ENCODE measurements around the gene LUC7L3.
"Not testable (repeated sequence)": the region's sequence is repeated elsewhere in the genome, so short reads cannot be mapped to it uniquely, and the experiment has no call there.

The LUC7L3 gene

GRCh38 chr17:50708050-50709000 is 11.1 kb upstream of the LUC7L3 start:
- no peak for DNase-seq (ENCODE audit: low spot score)

DNA sequence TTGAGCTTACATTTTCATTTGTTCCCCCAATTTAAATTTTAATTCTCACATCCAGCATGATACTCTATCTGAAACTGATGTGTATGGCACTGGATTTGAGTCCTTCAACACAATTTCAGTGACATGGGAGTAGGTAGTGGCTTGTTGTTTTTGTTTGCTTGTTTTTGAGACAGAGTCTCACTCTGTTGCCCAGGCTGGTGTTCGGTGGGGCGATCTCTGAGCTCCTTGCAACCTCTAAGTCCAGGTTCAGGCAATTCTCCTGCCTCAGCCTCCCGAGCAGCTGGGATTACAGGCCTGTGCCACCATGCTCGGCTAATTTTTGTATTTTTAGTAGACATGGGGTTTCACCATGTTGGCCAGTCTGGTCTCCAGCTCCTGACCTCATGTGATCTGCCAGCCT is 10.3 kb upstream of the LUC7L3 start:
- not testable (repeated sequence) for DNase-seq (ENCODE audit: low spot score)

- no peak for DNase-seq (ENCODE audit: low spot score)
Observed at GRCh38 chr17:50710025-50710424, 9.4 kb upstream of the LUC7L3 start.

GRCh38 chr17:50710650-50711049 is 8.8 kb upstream of the LUC7L3 start:
- no peak for DNase-seq (ENCODE audit: low spot score)

- no peak for DNase-seq (ENCODE audit: low spot score)
Observed at GRCh38 chr17:50712641-50713040, 6.8 kb upstream of the LUC7L3 start.

- DNase-seq (ENCODE audit: low spot score) = no peak
Observed at GRCh38 chr17:50715471-50715870, 3.9 kb upstream of the LUC7L3 start.

DNA sequence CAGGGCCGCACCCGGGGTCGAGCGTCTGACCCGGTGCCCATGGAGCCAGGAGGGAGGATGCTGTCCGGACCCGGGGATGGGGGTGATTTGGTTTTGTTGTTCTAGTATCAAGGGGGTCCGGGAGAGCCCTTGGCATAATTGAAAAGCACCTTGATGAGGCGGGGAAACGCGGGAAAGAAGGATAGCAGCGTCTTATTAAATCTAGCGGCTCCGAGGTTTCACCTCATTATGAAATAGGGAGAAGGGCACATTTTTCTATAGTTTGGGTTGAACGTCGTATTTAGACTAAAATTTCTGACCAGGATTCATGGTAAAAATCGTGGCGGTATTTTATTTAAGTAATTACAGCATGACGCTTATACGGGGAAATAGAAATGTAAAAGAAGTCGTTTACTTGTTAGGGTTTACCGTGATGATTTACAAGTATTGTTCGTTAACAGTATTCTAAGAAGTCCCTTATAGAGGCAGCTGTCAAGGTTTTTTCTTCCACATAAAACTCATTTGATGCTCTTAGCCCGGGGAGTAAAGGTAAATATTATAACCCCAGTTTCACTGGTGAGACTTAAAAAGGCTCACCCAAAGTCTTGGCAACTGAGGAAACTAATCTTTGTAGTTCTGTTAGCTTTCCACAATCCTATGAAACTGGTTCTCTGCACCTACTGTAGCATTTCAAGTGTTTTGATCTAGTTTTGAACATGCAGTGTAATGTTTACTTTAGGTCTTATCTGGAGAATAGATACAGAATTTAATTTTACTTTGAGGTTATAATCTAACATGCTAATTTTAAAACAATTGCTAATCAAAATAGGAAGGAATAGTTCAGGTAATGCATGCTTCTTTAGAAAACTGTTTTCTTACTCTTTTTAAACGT is 756 bp downstream of the LUC7L3 start:
- DNase-seq (ENCODE audit: low spot score) = no peak

DNA sequence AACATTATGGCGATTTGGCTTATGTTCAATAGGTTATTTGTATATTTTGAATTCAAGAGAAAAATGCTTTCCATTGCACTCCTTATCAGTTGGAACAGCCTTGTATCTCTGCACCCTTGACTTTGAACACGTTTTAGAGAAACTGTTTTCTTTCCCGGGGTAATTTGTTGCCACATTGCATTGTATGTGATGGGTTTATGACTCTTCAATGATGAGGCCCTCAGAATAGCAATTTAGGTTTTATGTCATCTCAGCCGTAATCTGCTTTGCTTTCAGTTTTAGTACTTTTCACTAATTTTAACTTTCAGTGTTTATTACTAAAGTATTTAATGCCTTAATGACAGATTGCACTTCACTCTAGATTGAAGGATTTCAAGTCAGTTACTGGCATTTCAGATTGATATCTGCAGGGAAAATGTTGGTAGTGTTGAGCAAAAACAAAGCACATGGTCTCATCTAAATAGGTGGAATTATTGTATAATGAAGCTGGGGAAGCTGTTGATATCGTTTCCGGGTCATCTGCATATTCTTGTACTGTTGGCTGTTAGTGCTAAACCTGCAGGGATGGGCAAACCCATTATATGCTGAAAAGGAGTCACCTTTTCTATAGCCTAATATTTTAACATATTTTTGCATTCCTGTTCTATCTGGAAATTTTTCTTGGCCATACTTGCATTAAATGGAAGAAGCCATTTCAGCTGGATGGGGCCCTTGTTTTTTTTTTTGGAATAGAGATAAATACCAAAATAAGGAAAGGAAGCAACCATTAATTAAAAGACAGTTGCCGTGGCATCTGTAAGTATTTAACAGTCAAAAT is 2.0 kb downstream of the LUC7L3 start:
- no peak for DNase-seq (ENCODE audit: low spot score)

GRCh38 chr17:50722746-50723145 is 3.3 kb downstream of the LUC7L3 start:
- DNase-seq (ENCODE audit: low spot score) = no peak

DNA sequence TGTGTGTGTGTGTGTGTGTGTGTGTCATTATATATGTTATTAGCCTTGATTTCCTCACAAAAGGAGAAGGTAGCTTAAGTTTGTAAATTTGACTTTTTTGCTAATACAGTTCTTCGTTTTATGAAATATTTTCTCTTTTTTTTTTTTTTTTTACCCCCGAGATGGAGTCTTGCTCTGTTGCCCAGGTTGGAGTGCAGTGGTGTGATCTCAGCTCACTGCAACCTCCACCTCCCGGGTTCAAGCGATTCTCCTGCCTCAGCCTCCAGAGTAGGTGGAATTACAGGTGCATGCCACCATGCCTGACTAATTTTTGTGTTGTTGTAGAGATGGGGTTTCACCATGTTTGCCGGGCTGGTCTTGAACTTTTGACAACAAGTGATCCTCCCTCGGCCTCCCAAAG is 5.2 kb downstream of the LUC7L3 start:
- not testable (repeated sequence) for DNase-seq (ENCODE audit: low spot score)

- no peak for DNase-seq (ENCODE audit: low spot score)
Observed at GRCh38 chr17:50725769-50726655, 6.6 kb downstream of the LUC7L3 start.

GRCh38 chr17:50728112-50728429 is 8.7 kb downstream of the LUC7L3 start:
- no peak for DNase-seq (ENCODE audit: low spot score)

GRCh38 chr17:50728881-50729765 is 9.7 kb downstream of the LUC7L3 start:
- DNase-seq (ENCODE audit: low spot score) = no peak

DNA sequence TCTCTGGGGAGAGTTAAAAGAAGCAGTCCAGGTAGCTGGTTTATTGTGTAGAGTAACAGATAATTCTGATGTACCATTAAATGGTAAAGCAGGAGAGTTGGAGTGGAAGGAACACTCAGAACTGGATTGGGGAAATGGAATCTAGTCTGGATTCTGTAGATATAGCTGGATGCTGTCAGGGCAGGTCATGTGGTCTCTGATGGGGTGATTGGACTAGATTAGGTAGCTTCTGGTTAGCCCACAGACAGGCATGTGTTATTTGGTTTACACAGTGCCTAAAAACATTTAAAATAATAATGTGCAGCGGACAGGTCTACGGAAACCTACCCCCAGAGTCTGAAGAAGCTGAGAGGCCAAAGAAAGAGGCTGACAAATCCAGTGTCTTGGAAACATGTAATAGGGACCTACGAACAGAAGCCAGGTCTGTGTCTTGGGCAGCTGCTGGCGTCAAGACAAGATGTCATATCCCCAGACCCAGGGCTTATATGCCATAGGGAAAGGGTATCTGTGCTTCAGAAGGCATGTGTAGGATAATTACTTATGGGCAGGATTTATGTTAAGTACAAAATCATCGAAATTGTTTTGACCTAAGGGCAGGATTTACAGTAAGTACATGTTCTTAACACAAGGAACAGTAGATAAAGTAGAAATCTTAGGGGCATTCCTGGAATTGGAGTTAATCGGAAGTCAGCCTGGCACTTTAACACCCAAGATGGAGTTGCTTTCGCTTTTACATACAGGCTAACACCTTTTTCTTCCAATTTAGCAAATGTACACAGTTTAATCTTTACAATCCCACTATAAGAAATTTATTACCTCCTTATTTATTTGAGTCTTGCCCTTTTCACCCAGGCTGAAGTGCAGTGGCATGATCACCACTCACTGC is 12.4 kb downstream of the LUC7L3 start:
- no peak for DNase-seq (ENCODE audit: low spot score)

GRCh38 chr17:50735287-50735686 is 15.9 kb downstream of the LUC7L3 start:
- no peak for DNase-seq (ENCODE audit: low spot score)

- DNase-seq (ENCODE audit: low spot score) = no peak
Observed at GRCh38 chr17:50737118-50737698, 17.8 kb downstream of the LUC7L3 start.

DNA sequence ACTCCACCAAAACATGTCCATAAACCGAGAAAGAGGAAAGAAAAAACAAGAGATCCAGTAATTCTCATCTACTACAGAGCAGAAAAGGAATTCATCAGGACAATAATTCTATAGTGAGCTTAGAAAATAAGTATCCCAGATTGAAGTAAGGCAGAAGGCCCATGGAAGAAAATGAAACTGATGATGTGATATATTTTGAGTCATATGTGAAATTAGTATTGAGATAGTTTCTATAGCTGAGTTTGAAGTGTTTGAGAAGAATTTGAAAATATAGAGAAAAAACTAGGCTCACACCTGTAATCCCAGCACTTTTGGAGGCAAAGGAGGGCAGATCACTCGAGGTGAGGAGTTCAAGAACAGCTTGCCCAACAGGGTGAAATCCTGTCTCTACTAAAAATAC is 19.7 kb downstream of the LUC7L3 start:
- no peak for DNase-seq (ENCODE audit: low spot score)

- no peak for DNase-seq (ENCODE audit: low spot score)
Observed at GRCh38 chr17:50745631-50746030, 26.2 kb downstream of the LUC7L3 start.

GRCh38 chr17:50749245-50749644 is 29.8 kb downstream of the LUC7L3 start:
- no peak for DNase-seq (ENCODE audit: low spot score)

All from putamen (tissue), 1 donor.